Bronchial epithelial cell (primary cell): ENCODE results near the gene PRR36. TPM values are rescaled to one million over a fixed set of nuclear protein-coding genes. Genes with fewer than 3 reads are reported as not detected.
A peak's percentile ranks its signal among the peaks of the same experiment; 100 is the strongest.

Source experiments
- DNase-seq: peaks from one replicate; pipeline ENCODE4 v3.0.0-alpha.2; 2010; ENCODE audit warnings: low read depth
- FAIRE-seq: peaks from 2 replicates; lab custom pipeline; 2011; peaks lifted over from hg19 to GRCh38; lab: Jason Lieb, UNC
- H3K27me3 ChIP-seq: 2 replicates; pipeline ENCODE4 v1.5.1; 2011; ENCODE audit warnings: low read length; ENCODE audit not compliant: control insufficient read depth, insufficient read depth
- H3K36me3 ChIP-seq: 2 replicates; pipeline ENCODE4 v1.5.1; 2011; ENCODE audit warnings: low read length; ENCODE audit not compliant: control insufficient read depth, insufficient read depth
- H3K4me3 ChIP-seq: 2 replicates; pipeline ENCODE4 v1.5.1; 2011; ENCODE audit warnings: mild to moderate bottlenecking, low read depth, low read length, control low read depth
- CTCF ChIP-seq: IDR thresholded peaks from 2 replicates; pipeline ENCODE4 v1.5.1; 2011; ENCODE audit warnings: mild to moderate bottlenecking, moderate library complexity, low read length, control low read depth, inconsistent platforms; ENCODE audit not compliant: insufficient read depth, severe bottlenecking
- total RNA-seq: library from RNA; depleted of rRNA; stranded (reverse); fragments of >200 nt; gene quantifications from 2 replicates; pipeline ENCODE4 v1.2.1, GENCODE V29; 2014

Gene PRR36
- total RNA-seq, 1 donor from 2014 or later = not detected

- DNase-seq = no peak
- no peak for FAIRE-seq
- Histone ChIP-seq H3K36me3 (peaks cover 12% of the 10 kb centered on the region), H3K4me3 (no peak overlapping the region), H3K27me3 (no peaks in the 10 kb centered on the region)
- TF ChIP-seq CTCF = no peak
Measured at GRCh38 chr19:7905859-7906258, 31.7 kb upstream of the PRR36 start.

- H3K36me3 ChIP-seq = peaks cover 9% of the 10 kb centered on the region
- no peak for TF ChIP-seq CTCF
- H3K27me3 ChIP-seq = no peaks in the 10 kb centered on the region
- DNase-seq (no peak), FAIRE-seq (no peak)
- H3K4me3 ChIP-seq = no peak overlapping the region
Measured at GRCh38 chr19:7905268-7905667, 31.1 kb upstream of the PRR36 start.

- H3K27me3 ChIP-seq = no peaks in the 10 kb centered on the region
- peaks cover 12% of the 10 kb centered on the region for H3K36me3 ChIP-seq
- DNase-seq (no peak), FAIRE-seq (no peak)
- H3K4me3 ChIP-seq = peak overlapping the region; percentile 95
- no peak for TF ChIP-seq CTCF
Measured at GRCh38 chr19:7904074-7905020, 30.2 kb upstream of the PRR36 start.

- H3K36me3 ChIP-seq = peaks cover 13% of the 10 kb centered on the region
- H3K27me3 ChIP-seq = no peaks in the 10 kb centered on the region
- peak; percentile 96 for FAIRE-seq
- H3K4me3 ChIP-seq = peak within 1 kb of the TSS; percentile 95
- DNase-seq = peak; percentile 96
- peak; percentile 67 for TF ChIP-seq CTCF
Measured at GRCh38 chr19:7903244-7904073, 29.3 kb upstream of the PRR36 start, which contains the start of gene MAP2K7. Gene MAP2K7 (plus strand): TSS chr19:7903877. CDS start chr19:7903945, 68 bp downstream.

- DNase-seq = peak; percentile 40
- H3K27me3 ChIP-seq = no peaks in the 10 kb centered on the region
- no peak for FAIRE-seq
- peak overlapping the region; percentile 64 for H3K4me3 ChIP-seq
- peaks cover 13% of the 10 kb centered on the region for H3K36me3 ChIP-seq
- no peak for TF ChIP-seq CTCF
Measured at GRCh38 chr19:7902796-7903243, 28.6 kb upstream of the PRR36 start.
